HepG2 (cell line): Measurements from ENCODE around the gene CNNM1. TPM values are rescaled to one million over a fixed set of nuclear protein-coding genes. Genes with fewer than 3 reads are reported as not detected.

Source experiments
- polyA plus RNA-seq, 8 experiments: library from polyadenylated mRNA; depleted of rRNA in 3 of 8; stranded (reverse) in 7 of 8; unstranded in 1 of 8; fragments of >200 nt; fragmentation: Illumina TruSeq in 4 of 8; extraction: Trizol in 4 of 8; gene quantifications; 2 replicates each; pipeline versions ENCODE4 v1.2.1 to v1.2.3, GENCODE V29; 2011 to 2016; ENCODE audit warnings: low read depth in 4 of 8, missing spikeins in 1 of 8, mixed read lengths in 1 of 8; ENCODE audit not compliant: insufficient read depth in 1 of 8
- total RNA-seq, 5 experiments: library from RNA; depleted of rRNA; stranded (reverse); fragments of >200 nt; fragmentation: Illumina TruSeq; extraction: Trizol; gene quantifications; 2 replicates each; pipeline ENCODE4 v1.2.3, GENCODE V29; 2016; ENCODE audit warnings: low read depth in 1 of 5

CNNM1 gene
- total and polyA plus RNA-seq, 2 of the 13 experiments (the other 11 are each of a cell fraction or from before 2014, with no cell fraction given) = 4.3 to 9.6 TPM

Other genes with a start within 250 kb of the CNNM1 start
- gene HPSE2, start 93.5 kb upstream of the CNNM1 start, total RNA-seq (2016; rRNA removed; fragmentation: Illumina TruSeq; extraction: Trizol) = not detected in 2 replicates
- gene HPSE2, start 93.5 kb upstream of the CNNM1 start, polyA plus RNA-seq (2011; rRNA removed) = 0.01 TPM in 2 replicates
- gene GOT1, start 101.3 kb downstream of the CNNM1 start, total RNA-seq (2016; rRNA removed; fragmentation: Illumina TruSeq; extraction: Trizol) = 102 and 138 TPM in 2 replicates
- gene GOT1, start 101.3 kb downstream of the CNNM1 start, polyA plus RNA-seq (2011; rRNA removed) = 81.2 and 108 TPM in 2 replicates
- gene NKX2-3, start 203.6 kb downstream of the CNNM1 start, total RNA-seq (2016; rRNA removed; fragmentation: Illumina TruSeq; extraction: Trizol) = not detected in 2 replicates
- gene NKX2-3, start 203.6 kb downstream of the CNNM1 start, polyA plus RNA-seq (2011; rRNA removed) = not detected in 2 replicates